Measurements from ENCODE around the gene SLC16A6. TPM values are rescaled to one million over a fixed set of nuclear protein-coding genes. Genes with fewer than 3 reads are reported as not detected.

The SLC16A6 gene
- total RNA-seq, 1 experiment from 2014 or later: 0.22 TPM

GRCh38 chr17:68277807-68278206, 13.1 kb downstream of the SLC16A6 start:
- Mint-ChIP-seq H3K27ac (no peak overlapping the region), H3K4me1 (no peaks in the 10 kb centered on the region), H3K27me3 (ENCODE audit: low read depth) (no peaks in the 10 kb centered on the region; the same call in 1 of the 2 replicates), H3K9me3 (peaks cover 31% of the 10 kb centered on the region), H3K36me3 (peaks cover 7% of the 10 kb centered on the region), H3K4me3 (no peak overlapping the region)
- TF ChIP-seq, protein P1, sequence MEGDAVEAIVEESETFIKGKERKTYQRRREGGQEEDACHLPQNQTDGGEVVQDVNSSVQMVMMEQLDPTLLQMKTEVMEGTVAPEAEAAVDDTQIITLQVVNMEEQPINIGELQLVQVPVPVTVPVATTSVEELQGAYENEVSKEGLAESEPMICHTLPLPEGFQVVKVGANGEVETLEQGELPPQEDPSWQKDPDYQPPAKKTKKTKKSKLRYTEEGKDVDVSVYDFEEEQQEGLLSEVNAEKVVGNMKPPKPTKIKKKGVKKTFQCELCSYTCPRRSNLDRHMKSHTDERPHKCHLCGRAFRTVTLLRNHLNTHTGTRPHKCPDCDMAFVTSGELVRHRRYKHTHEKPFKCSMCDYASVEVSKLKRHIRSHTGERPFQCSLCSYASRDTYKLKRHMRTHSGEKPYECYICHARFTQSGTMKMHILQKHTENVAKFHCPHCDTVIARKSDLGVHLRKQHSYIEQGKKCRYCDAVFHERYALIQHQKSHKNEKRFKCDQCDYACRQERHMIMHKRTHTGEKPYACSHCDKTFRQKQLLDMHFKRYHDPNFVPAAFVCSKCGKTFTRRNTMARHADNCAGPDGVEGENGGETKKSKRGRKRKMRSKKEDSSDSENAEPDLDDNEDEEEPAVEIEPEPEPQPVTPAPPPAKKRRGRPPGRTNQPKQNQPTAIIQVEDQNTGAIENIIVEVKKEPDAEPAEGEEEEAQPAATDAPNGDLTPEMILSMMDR (IDR thresholded peaks at IDR 0.05): no peak
- TF ChIP-seq, protein P2, sequence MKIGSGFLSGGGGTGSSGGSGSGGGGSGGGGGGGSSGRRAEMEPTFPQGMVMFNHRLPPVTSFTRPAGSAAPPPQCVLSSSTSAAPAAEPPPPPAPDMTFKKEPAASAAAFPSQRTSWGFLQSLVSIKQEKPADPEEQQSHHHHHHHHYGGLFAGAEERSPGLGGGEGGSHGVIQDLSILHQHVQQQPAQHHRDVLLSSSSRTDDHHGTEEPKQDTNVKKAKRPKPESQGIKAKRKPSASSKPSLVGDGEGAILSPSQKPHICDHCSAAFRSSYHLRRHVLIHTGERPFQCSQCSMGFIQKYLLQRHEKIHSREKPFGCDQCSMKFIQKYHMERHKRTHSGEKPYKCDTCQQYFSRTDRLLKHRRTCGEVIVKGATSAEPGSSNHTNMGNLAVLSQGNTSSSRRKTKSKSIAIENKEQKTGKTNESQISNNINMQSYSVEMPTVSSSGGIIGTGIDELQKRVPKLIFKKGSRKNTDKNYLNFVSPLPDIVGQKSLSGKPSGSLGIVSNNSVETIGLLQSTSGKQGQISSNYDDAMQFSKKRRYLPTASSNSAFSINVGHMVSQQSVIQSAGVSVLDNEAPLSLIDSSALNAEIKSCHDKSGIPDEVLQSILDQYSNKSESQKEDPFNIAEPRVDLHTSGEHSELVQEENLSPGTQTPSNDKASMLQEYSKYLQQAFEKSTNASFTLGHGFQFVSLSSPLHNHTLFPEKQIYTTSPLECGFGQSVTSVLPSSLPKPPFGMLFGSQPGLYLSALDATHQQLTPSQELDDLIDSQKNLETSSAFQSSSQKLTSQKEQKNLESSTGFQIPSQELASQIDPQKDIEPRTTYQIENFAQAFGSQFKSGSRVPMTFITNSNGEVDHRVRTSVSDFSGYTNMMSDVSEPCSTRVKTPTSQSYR (CRISPR knock-in tag; IDR thresholded peaks at IDR 0.05): no peak
- no peak for TF ChIP-seq RORB (CRISPR knock-in tag; IDR thresholded peaks at IDR 0.05)
- TF ChIP-seq, protein P3, sequence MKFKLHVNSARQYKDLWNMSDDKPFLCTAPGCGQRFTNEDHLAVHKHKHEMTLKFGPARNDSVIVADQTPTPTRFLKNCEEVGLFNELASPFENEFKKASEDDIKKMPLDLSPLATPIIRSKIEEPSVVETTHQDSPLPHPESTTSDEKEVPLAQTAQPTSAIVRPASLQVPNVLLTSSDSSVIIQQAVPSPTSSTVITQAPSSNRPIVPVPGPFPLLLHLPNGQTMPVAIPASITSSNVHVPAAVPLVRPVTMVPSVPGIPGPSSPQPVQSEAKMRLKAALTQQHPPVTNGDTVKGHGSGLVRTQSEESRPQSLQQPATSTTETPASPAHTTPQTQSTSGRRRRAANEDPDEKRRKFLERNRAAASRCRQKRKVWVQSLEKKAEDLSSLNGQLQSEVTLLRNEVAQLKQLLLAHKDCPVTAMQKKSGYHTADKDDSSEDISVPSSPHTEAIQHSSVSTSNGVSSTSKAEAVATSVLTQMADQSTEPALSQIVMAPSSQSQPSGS (CRISPR knock-in tag; IDR thresholded peaks at IDR 0.05; ENCODE audit: borderline replicate concordance, low read depth): no peak
- TF ChIP-seq STAT6 (CRISPR knock-in tag; conservative IDR thresholded peaks at IDR 0.05; ENCODE audit: low read depth): no peak
- TF ChIP-seq ZBTB43 (CRISPR knock-in tag; IDR thresholded peaks at IDR 0.05): no peak
- TF ChIP-seq, protein P4, sequence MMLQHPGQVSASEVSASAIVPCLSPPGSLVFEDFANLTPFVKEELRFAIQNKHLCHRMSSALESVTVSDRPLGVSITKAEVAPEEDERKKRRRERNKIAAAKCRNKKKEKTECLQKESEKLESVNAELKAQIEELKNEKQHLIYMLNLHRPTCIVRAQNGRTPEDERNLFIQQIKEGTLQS (CRISPR knock-in tag; conservative IDR thresholded peaks at IDR 0.05): no peak
- TF ChIP-seq FOXP1 (CRISPR knock-in tag; IDR thresholded peaks at IDR 0.05; ENCODE audit: borderline replicate concordance): no peak
- TF ChIP-seq E2F4 (CRISPR knock-in tag; IDR thresholded peaks at IDR 0.05; ENCODE audit: borderline replicate concordance, low read depth): no peak
- TF ChIP-seq TCF7 (CRISPR knock-in tag; IDR thresholded peaks at IDR 0.05; ENCODE audit: low read depth): no peak
- no peak for TF ChIP-seq ZNF138 (CRISPR knock-in tag; conservative IDR thresholded peaks at IDR 0.05)
- TF ChIP-seq E2F1 (CRISPR knock-in tag; IDR thresholded peaks at IDR 0.05): no peak
- TF ChIP-seq IRF1 (CRISPR knock-in tag; IDR thresholded peaks at IDR 0.05): no peak
- TF ChIP-seq, protein P5, sequence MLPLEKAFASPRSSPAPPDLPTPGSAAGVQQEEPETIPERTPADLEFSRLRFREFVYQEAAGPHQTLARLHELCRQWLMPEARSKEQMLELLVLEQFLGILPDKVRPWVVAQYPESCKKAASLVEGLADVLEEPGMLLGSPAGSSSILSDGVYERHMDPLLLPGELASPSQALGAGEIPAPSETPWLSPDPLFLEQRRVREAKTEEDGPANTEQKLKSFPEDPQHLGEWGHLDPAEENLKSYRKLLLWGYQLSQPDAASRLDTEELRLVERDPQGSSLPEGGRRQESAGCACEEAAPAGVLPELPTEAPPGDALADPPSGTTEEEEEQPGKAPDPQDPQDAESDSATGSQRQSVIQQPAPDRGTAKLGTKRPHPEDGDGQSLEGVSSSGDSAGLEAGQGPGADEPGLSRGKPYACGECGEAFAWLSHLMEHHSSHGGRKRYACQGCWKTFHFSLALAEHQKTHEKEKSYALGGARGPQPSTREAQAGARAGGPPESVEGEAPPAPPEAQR (CRISPR knock-in tag; IDR thresholded peaks at IDR 0.05): no peak
- no peak for TF ChIP-seq NR3C1 (CRISPR knock-in tag; conservative IDR thresholded peaks at IDR 0.05; ENCODE audit: low read depth)
- no peak for TF ChIP-seq ZNF425 (CRISPR knock-in tag; conservative IDR thresholded peaks at IDR 0.05)
- no peak for TF ChIP-seq TEAD1 (CRISPR knock-in tag; IDR thresholded peaks at IDR 0.05)
- ATAC-seq (no peak), DNase-seq (ENCODE audit: low spot score) (no peak)
- ChIA-PET POLR2A (interaction anchor here (0.6 kb wide), 1 partner anchor 9 kb away, joined by 3 read pairs; no protein-coding TSS in a partner anchor), CTCF (interaction anchor here (0.6 kb wide), 1 partner anchor 220 kb away, joined by 3 read pairs; no protein-coding TSS in a partner anchor)
